HEK293T (cell line): ENCODE results near the gene CTNNA3.

ENCODE experiments used
- CTCF ChIA-PET: fragments of 350-600 bp; formaldehyde crosslinking; extraction: SDS; loops from one replicate; lab custom pipeline; 2021; ENCODE audit warnings: antibody characterized with exemption, inconsistent platforms; lab: Yijun Ruan, JAX
- POLR2A ChIA-PET: fragments of 350-600 bp; formaldehyde crosslinking; extraction: SDS; loops from one replicate; lab custom pipeline; 2020; ENCODE audit warnings: antibody characterized with exemption, inconsistent platforms; lab: Yijun Ruan, JAX
- DNase-seq: peaks from one replicate; pipeline ENCODE4 v3.0.0; 2012; ENCODE audit warnings: mixed read lengths; ENCODE audit errors: extremely low spot score
- ARNT ChIP-seq: fragments of 450-650 bp; IDR thresholded peaks from 2 replicates; pipeline ENCODE4 v1.6.1; 2017; ENCODE audit warnings: mild to moderate bottlenecking
- BHLHE40 ChIP-seq: fragments of 450-650 bp; IDR thresholded peaks from 2 replicates; pipeline ENCODE4 v1.6.1; 2016; ENCODE audit warnings: mild to moderate bottlenecking, moderate library complexity, borderline replicate concordance
- CTBP1 ChIP-seq: fragments of 450-650 bp; IDR thresholded peaks from 2 replicates; pipeline ENCODE4 v1.6.1; 2016; ENCODE audit warnings: borderline replicate concordance
- ELF4 ChIP-seq: fragments of 450-650 bp; IDR thresholded peaks from 2 replicates; pipeline ENCODE4 v1.6.1; 2017; ENCODE audit warnings: antibody characterized with exemption
- FOXA1 ChIP-seq: fragments of 450-650 bp; IDR thresholded peaks from 2 replicates; pipeline ENCODE4 v1.6.1; 2016; ENCODE audit warnings: mild to moderate bottlenecking
- FOXK2 ChIP-seq: fragments of 450-650 bp; IDR thresholded peaks from 2 replicates; pipeline ENCODE4 v1.6.1; 2016; ENCODE audit warnings: mild to moderate bottlenecking
- FOXM1 ChIP-seq: fragments of 450-650 bp; IDR thresholded peaks from 2 replicates; pipeline ENCODE4 v1.6.1; 2017; ENCODE audit warnings: mild to moderate bottlenecking, borderline replicate concordance
- HDGF ChIP-seq: fragments of 450-650 bp; IDR thresholded peaks from 2 replicates; pipeline ENCODE4 v1.6.1; 2017; ENCODE audit warnings: antibody characterized with exemption, borderline replicate concordance
- L3MBTL2 ChIP-seq: fragments of 450-650 bp; conservative IDR thresholded peaks from 2 replicates; pipeline ENCODE4 v1.6.1; 2016; ENCODE audit warnings: mild to moderate bottlenecking
- LEF1 ChIP-seq: fragments of 450-650 bp; IDR thresholded peaks from 2 replicates; pipeline ENCODE4 v1.6.1; 2017; ENCODE audit warnings: mild to moderate bottlenecking, borderline replicate concordance
- NFRKB ChIP-seq: fragments of 450-650 bp; IDR thresholded peaks from 2 replicates; pipeline ENCODE4 v1.6.1; 2016; ENCODE audit warnings: mild to moderate bottlenecking, moderate library complexity
- PKNOX1 ChIP-seq: fragments of 450-650 bp; IDR thresholded peaks from 2 replicates; pipeline ENCODE4 v1.6.1; 2016
- SP1 ChIP-seq: fragments of 450-650 bp; IDR thresholded peaks from 2 replicates; pipeline ENCODE4 v1.6.1; 2017
- SUZ12 ChIP-seq: fragments of 450-650 bp; IDR thresholded peaks from 2 replicates; pipeline ENCODE4 v1.6.1; 2016; ENCODE audit warnings: mild to moderate bottlenecking
- TARDBP ChIP-seq: fragments of 450-650 bp; IDR thresholded peaks from 2 replicates; pipeline ENCODE4 v1.6.1; 2016
- ZNF384 ChIP-seq: fragments of 450-650 bp; IDR thresholded peaks from 2 replicates; pipeline ENCODE4 v1.6.1; 2016

CTNNA3 gene

GRCh38 chr10:66836057-66836456 is 859.9 kb downstream of the CTNNA3 start:
- TF ChIP-seq FOXA1 = no peak
- TF ChIP-seq ZNF384 = no peak
- no peak for TF ChIP-seq SUZ12
- no peak for TF ChIP-seq FOXM1
- TF ChIP-seq PKNOX1 = no peak
- no peak for TF ChIP-seq ARNT
- DNase-seq = no peak
- CTCF ChIA-PET = no interaction called here

GRCh38 chr10:66835400-66835799 is 860.6 kb downstream of the CTNNA3 start:
- CTCF ChIA-PET = no interaction called here
- TF ChIP-seq ELF4 (no peak), FOXK2 (no peak), HDGF (no peak), ZNF384 (no peak), TARDBP (no peak), ARNT (no peak), NFRKB (no peak), CTBP1 (no peak), LEF1 (no peak), FOXM1 (no peak)
- no peak for DNase-seq
- POLR2A ChIA-PET = no interaction called here

More at GRCh38 chr10:66836057-66836456, 859.9 kb downstream of the CTNNA3 start:
- POLR2A ChIA-PET = no interaction called here

DNA sequence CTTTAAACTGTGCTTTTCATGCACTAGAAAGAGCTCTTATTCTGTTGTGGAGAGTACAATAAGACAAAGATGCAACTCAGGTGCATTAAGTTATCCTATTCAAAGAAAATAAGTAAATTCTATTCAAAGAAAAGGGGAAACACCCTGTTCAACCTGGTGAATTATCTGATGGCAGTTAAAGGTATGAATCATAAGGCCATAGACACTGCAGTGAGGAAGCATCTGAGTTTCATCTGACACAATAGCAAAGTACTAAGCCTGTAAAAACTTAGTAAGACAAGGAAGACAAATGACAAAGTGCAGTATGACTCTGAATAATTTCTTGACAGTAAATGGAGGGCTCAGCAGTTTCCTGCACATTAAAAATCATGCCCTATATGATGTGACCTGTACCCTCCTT is 861.2 kb downstream of the CTNNA3 start:
- DNase-seq = no peak
- ChIA-PET CTCF (no interaction called here), POLR2A (no interaction called here)
- TF ChIP-seq ELF4 (no peak), PKNOX1 (no peak), CTBP1 (no peak), HDGF (no peak), SP1 (no peak), LEF1 (no peak), ARNT (no peak), SUZ12 (no peak)

DNA sequence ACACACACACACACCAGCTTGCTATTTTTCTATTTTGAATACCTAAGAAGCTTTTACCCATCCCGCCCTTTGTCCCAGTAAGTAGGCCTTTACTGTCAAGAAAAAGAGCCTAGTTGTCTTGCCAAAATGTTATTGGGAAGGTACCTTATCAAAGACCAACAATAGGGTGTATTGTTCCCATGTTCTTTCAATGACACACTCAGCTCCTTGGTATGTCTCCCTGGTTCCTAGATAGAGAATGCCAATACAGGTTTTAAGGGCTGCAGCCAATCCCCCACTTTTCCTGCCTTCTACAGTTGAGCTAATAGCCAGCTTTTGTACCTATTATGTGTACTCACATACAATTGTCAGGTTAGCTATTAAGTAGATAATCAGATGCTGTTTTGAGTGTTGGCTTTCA is 862.1 kb downstream of the CTNNA3 start:
- CTCF ChIA-PET = no interaction called here

GRCh38 chr10:66832781-66833422 is 863.1 kb downstream of the CTNNA3 start:
- DNase-seq = no peak
- ChIA-PET POLR2A (no interaction called here), CTCF (no interaction called here)
- TF ChIP-seq TARDBP (no peak), ELF4 (no peak), SUZ12 (no peak), ARNT (no peak), L3MBTL2 (no peak), NFRKB (no peak), CTBP1 (no peak), BHLHE40 (no peak), LEF1 (no peak), ZNF384 (no peak), FOXK2 (no peak), FOXM1 (no peak), SP1 (no peak), PKNOX1 (no peak), HDGF (no peak), FOXA1 (no peak)

More for the DNA sequence above, 862.1 kb downstream of the CTNNA3 start:
- POLR2A ChIA-PET = no interaction called here
- DNase-seq = no peak
- TF ChIP-seq TARDBP (no peak), PKNOX1 (no peak), SUZ12 (no peak), ARNT (no peak), NFRKB (no peak), BHLHE40 (no peak), ELF4 (no peak), FOXA1 (no peak), FOXM1 (no peak), ZNF384 (no peak), HDGF (no peak)

- DNase-seq = no peak
- TF ChIP-seq FOXM1 = no peak
- no peak for TF ChIP-seq PKNOX1
- no peak for TF ChIP-seq TARDBP
- TF ChIP-seq CTBP1 = no peak
- no peak for TF ChIP-seq SP1
- no peak for TF ChIP-seq ARNT
- TF ChIP-seq SUZ12 = no peak
- no peak for TF ChIP-seq HDGF
- TF ChIP-seq BHLHE40 = no peak
- no peak for TF ChIP-seq L3MBTL2
- no peak for TF ChIP-seq FOXK2
- no peak for TF ChIP-seq ZNF384
- no peak for TF ChIP-seq NFRKB
- TF ChIP-seq LEF1 = no peak
- no peak for TF ChIP-seq FOXA1
- TF ChIP-seq ELF4 = no peak
- POLR2A ChIA-PET = no interaction called here
- CTCF ChIA-PET = no interaction called here
Measured at GRCh38 chr10:66828957-66829356, 867.0 kb downstream of the CTNNA3 start.
